Measurements from ENCODE around the gene ICA1.

- TF ChIP-seq CTCF (IDR thresholded peaks at IDR 0.05; ENCODE audit: low read depth, low read length, missing input control) (no peak), HNF4A (conservative IDR thresholded peaks at IDR 0.05) (no peak), EGR1 (IDR thresholded peaks at IDR 0.05; ENCODE audit: low read depth in 2 of 2) (no peak), RAD21 (IDR thresholded peaks at IDR 0.05) (no peak), SP1 (IDR thresholded peaks at IDR 0.05) (no peak)
- TF ChIP-seq, protein P1, sequence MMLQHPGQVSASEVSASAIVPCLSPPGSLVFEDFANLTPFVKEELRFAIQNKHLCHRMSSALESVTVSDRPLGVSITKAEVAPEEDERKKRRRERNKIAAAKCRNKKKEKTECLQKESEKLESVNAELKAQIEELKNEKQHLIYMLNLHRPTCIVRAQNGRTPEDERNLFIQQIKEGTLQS (IDR thresholded peaks at IDR 0.05), result no peak
These were observed 56.4 kb downstream of the ICA1 start for GRCh38 chr7:8205537-8205936.
